Measurements from ENCODE around the gene SOX6. TPM values are rescaled to one million over a fixed set of nuclear protein-coding genes. Genes with fewer than 3 reads are reported as not detected.
"Not testable (repeated sequence)": the region's sequence is repeated elsewhere in the genome, so short reads cannot be mapped to it uniquely, and the experiment has no call there.

The SOX6 gene
- total and polyA plus RNA-seq, 7 donors: 0.61 to 47.6 (median 14.6) TPM

GRCh38 chr11:16031210-16031609 lies 325.1 kb downstream of the SOX6 start:
- no peaks in the 10 kb centered on the region for H3K27me3 ChIP-seq (ENCODE audit: insufficient read depth in 3 of 3, low read length in 2 of 3)
- DNase-seq (no peak), ATAC-seq (no peak)
- H3K4me3 ChIP-seq: no peak overlapping the region
- intact Hi-C loops (cut with DNase I): no loop called here
- H3K9me3 ChIP-seq: no peaks in the 10 kb centered on the region
- H3K36me3 ChIP-seq (ENCODE audit: insufficient read depth in 1 of 2, low read depth in 1 of 2): peaks cover 0 to 3% of the 10 kb centered on the region in 2 donors
- H3K4me1 ChIP-seq: no peaks in the 10 kb centered on the region
- TF ChIP-seq CTCF (IDR thresholded peaks at IDR 0.05): no peak
- 96 to 100% (median 97%) methylated on average over 1 of the region's 1 CpG for WGBS, 3 donors
- H3K27ac ChIP-seq: no peak overlapping the region

- Histone ChIP-seq H3K27ac (no peak overlapping the region), H3K27me3 (ENCODE audit: insufficient read depth in 3 of 3, low read length in 2 of 3) (no peaks in the 10 kb centered on the region), H3K4me1 (no peaks in the 10 kb centered on the region), H3K9me3 (no peaks in the 10 kb centered on the region), H3K4me3 (no peak overlapping the region), H3K36me3 (ENCODE audit: insufficient read depth in 1 of 2, low read depth in 1 of 2) (peaks cover 0 to 1% of the 10 kb centered on the region in 2 donors)
- no peak for TF ChIP-seq CTCF (IDR thresholded peaks at IDR 0.05)
- ATAC-seq: no peak
- intact Hi-C loops (cut with DNase I): no loop called here
- no peak for DNase-seq
- 30 to 41% (median 40%) methylated on average over 1 of the region's 1 CpG for WGBS, 3 donors
These were observed 325.7 kb downstream of the SOX6 start for GRCh38 chr11:16030664-16031063.

- H3K27me3 ChIP-seq (ENCODE audit: insufficient read depth in 3 of 3, low read length in 2 of 3); H3K36me3 ChIP-seq (ENCODE audit: insufficient read depth in 1 of 2, low read depth in 1 of 2); DNase-seq; ATAC-seq; H3K4me3 ChIP-seq; H3K27ac ChIP-seq; H3K9me3 ChIP-seq; H3K4me1 ChIP-seq; intact Hi-C loops (cut with DNase I): not testable (repeated sequence)
- WGBS, 3 donors: 86 to 93% (median 87%) methylated on average over 10 of the region's 10 CpGs
These were observed 327.2 kb downstream of the SOX6 start for GRCh38 chr11:16029151-16029550.

GRCh38 chr11:16028419-16028818 lies 327.9 kb downstream of the SOX6 start:
- 90 to 94% (median 93%) methylated on average over 6 of the region's 6 CpGs for WGBS, 3 donors

GRCh38 chr11:16027621-16028020 lies 328.7 kb downstream of the SOX6 start:
- H3K4me1 ChIP-seq: no peaks in the 10 kb centered on the region
- DNase-seq: no peak
- no peak for TF ChIP-seq CTCF (IDR thresholded peaks at IDR 0.05)
- H3K9me3 ChIP-seq: no peaks in the 10 kb centered on the region
- WGBS, 3 donors: 61 to 66% (median 65%) methylated on average over 6 of the region's 6 CpGs
- intact Hi-C loops (cut with DNase I): no loop called here
- H3K27me3 ChIP-seq (ENCODE audit: insufficient read depth in 3 of 3, low read length in 2 of 3): no peaks in the 10 kb centered on the region
- no peak for ATAC-seq
- H3K36me3 ChIP-seq (ENCODE audit: insufficient read depth in 1 of 2, low read depth in 1 of 2): no peaks in the 10 kb centered on the region
- H3K4me3 ChIP-seq: no peak overlapping the region
- no peak overlapping the region for H3K27ac ChIP-seq

More at GRCh38 chr11:16028419-16028818, 327.9 kb downstream of the SOX6 start:
- Histone ChIP-seq H3K4me1 (no peaks in the 10 kb centered on the region), H3K27ac (no peak overlapping the region), H3K4me3 (no peak overlapping the region), H3K36me3 (ENCODE audit: insufficient read depth in 1 of 2, low read depth in 1 of 2) (no peaks in the 10 kb centered on the region), H3K27me3 (ENCODE audit: insufficient read depth in 3 of 3, low read length in 2 of 3) (no peaks in the 10 kb centered on the region), H3K9me3 (no peaks in the 10 kb centered on the region)
- ATAC-seq (no peak), DNase-seq (no peak)
- intact Hi-C loops (cut with DNase I): no loop called here
- no peak for TF ChIP-seq CTCF (IDR thresholded peaks at IDR 0.05)

Data from psoas muscle (tissue), 8 donors.